ENCODE measurements around the gene ZBTB40.

GRCh38 chr1:22428672-22429071 lies 23.0 kb upstream of the ZBTB40 start:
- TF ChIP-seq CTCF (IDR thresholded peaks at IDR 0.05) (no peak), POLR2A (IDR thresholded peaks at IDR 0.05; ENCODE audit: low read depth) (no peak), EP300 (IDR thresholded peaks at IDR 0.05) (no peak)

Data from esophagus muscularis mucosa (tissue), 4 donors.